Measurements from ENCODE around the gene PHETA1. TPM values are rescaled to one million over a fixed set of nuclear protein-coding genes. Genes with fewer than 3 reads are reported as not detected.

The PHETA1 gene
- total RNA-seq, 1 donor from 2014 or later: 5.6 TPM

- no peak overlapping the region for H3K27ac ChIP-seq
- TF ChIP-seq POLR2A (IDR thresholded peaks at IDR 0.05) (no peak), CTCF (IDR thresholded peaks at IDR 0.05) (no peak), POLR2AphosphoS5 (IDR thresholded peaks at IDR 0.05; ENCODE audit: insufficient read depth in 1 of 2, low read depth in 1 of 2) (no peak)
- H3K4me1 ChIP-seq: no peaks in the 10 kb centered on the region
- DNase-seq (ENCODE audit: extremely low spot score in 2 of 2): no peak
- H3K27me3 ChIP-seq: no peaks in the 10 kb centered on the region
- no peaks in the 10 kb centered on the region for H3K9me3 ChIP-seq
- no peak overlapping the region for H3K4me3 ChIP-seq
- no peaks in the 10 kb centered on the region for H3K36me3 ChIP-seq
- intact Hi-C loops (cut with DNase I): no loop called here
These were observed 50.4 kb downstream of the PHETA1 start for GRCh38 chr12:111318450-111318849.

DNA sequence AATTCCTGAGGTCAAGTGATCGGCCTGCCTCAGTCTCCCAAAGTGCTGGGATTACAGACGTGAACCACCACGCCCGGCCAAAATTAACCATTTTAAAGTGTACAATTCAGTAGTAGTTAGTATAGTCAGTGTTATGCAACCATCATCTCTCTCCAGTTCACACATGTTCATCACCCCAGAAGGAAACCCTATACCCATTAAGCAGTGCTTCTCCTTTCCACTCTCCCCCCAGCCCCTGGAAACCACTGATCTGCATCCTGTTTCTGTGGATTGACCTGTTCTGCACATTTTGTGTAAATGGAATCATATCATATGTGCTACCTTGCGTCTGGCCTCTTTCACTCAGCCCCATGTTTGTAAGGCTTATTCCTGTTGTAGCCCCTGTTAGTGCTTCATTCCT, 52.2 kb downstream of the PHETA1 start:
- Histone ChIP-seq H3K27me3 (no peaks in the 10 kb centered on the region), H3K36me3 (no peaks in the 10 kb centered on the region), H3K27ac (no peak overlapping the region), H3K4me1 (no peaks in the 10 kb centered on the region), H3K9me3 (no peaks in the 10 kb centered on the region), H3K4me3 (no peak overlapping the region)
- intact Hi-C loops (cut with DNase I): no loop called here
- TF ChIP-seq POLR2A (IDR thresholded peaks at IDR 0.05) (no peak), CTCF (IDR thresholded peaks at IDR 0.05) (no peak), POLR2AphosphoS5 (IDR thresholded peaks at IDR 0.05; ENCODE audit: insufficient read depth in 1 of 2, low read depth in 1 of 2) (no peak)
- no peak for DNase-seq (ENCODE audit: extremely low spot score in 2 of 2)

DNA sequence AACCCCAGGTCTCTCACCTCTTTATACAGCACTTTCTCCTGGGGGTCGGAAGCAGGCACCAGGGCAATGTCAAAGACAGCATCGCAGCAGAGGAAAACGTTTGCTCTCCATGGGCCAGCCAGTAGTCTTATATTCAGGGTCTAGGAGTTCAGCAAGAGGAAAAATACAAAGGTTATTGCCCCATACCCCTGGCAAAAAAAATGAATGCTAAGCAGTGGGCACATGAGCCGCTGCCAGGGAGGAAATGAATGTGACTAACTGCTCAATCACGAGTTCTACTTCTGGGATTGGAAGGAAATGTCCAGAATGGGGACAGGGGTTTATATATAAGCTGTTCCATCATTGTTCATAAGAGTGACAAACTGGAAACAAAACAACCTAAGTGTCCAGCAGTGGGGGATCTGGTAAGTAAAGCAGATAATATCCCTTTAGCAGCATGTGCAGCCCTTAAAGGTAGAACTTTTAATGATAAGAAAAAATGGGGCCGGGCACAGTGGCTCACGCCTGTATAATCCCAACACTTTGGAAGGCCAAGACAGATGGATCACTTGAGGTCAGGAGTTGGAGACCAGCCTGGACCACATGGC, 53.8 kb downstream of the PHETA1 start:
- intact Hi-C loops (cut with DNase I): no loop called here
- Histone ChIP-seq H3K4me3 (no peak overlapping the region), H3K4me1 (no peaks in the 10 kb centered on the region), H3K27me3 (no peaks in the 10 kb centered on the region), H3K27ac (no peak overlapping the region), H3K9me3 (no peaks in the 10 kb centered on the region), H3K36me3 (no peaks in the 10 kb centered on the region)
- DNase-seq (ENCODE audit: extremely low spot score in 2 of 2): no peak
- TF ChIP-seq CTCF (IDR thresholded peaks at IDR 0.05) (no peak), POLR2A (IDR thresholded peaks at IDR 0.05) (no peak), POLR2AphosphoS5 (IDR thresholded peaks at IDR 0.05; ENCODE audit: insufficient read depth in 1 of 2, low read depth in 1 of 2) (no peak)

- intact Hi-C loops (cut with DNase I): no loop called here
- H3K9me3 ChIP-seq: no peaks in the 10 kb centered on the region
- no peaks in the 10 kb centered on the region for H3K4me1 ChIP-seq
- no peaks in the 10 kb centered on the region for H3K27me3 ChIP-seq
- TF ChIP-seq POLR2AphosphoS5 (IDR thresholded peaks at IDR 0.05; ENCODE audit: insufficient read depth in 1 of 2, low read depth in 1 of 2) (no peak), CTCF (IDR thresholded peaks at IDR 0.05) (peak; percentile 77 to 92 (median 78))
- no peaks in the 10 kb centered on the region for H3K36me3 ChIP-seq
- H3K27ac ChIP-seq: no peak overlapping the region
- H3K4me3 ChIP-seq: no peak overlapping the region
- no peak for DNase-seq (ENCODE audit: extremely low spot score in 2 of 2)
These were observed 55.0 kb downstream of the PHETA1 start for GRCh38 chr12:111313833-111314259.

GRCh38 chr12:111312708-111313107, 56.2 kb downstream of the PHETA1 start:
- intact Hi-C loops (cut with DNase I): no loop called here
- TF ChIP-seq POLR2A (IDR thresholded peaks at IDR 0.05) (no peak), CTCF (IDR thresholded peaks at IDR 0.05) (no peak), POLR2AphosphoS5 (IDR thresholded peaks at IDR 0.05; ENCODE audit: insufficient read depth in 1 of 2, low read depth in 1 of 2) (no peak)
- no peaks in the 10 kb centered on the region for H3K27me3 ChIP-seq
- H3K9me3 ChIP-seq: no peaks in the 10 kb centered on the region
- H3K4me1 ChIP-seq: no peaks in the 10 kb centered on the region
- no peak overlapping the region for H3K4me3 ChIP-seq
- no peak overlapping the region for H3K27ac ChIP-seq
- DNase-seq (ENCODE audit: extremely low spot score in 2 of 2): no peak
- no peaks in the 10 kb centered on the region for H3K36me3 ChIP-seq

Measured in vagina (tissue), 2 donors.